ENCODE results near the gene GNAS-AS1.

GRCh38 chr20:58793512-58794420 is 56.9 kb downstream of the GNAS-AS1 start:
- TF ChIP-seq CTCF (IDR thresholded peaks at IDR 0.05) (no peak), POLR2A (IDR thresholded peaks at IDR 0.05) (no peak)

Data from thyroid gland (tissue), 4 donors.